H1 (cell line): ENCODE results near the gene TRIM62. TPM values are rescaled to one million over a fixed set of nuclear protein-coding genes. Genes with fewer than 3 reads are reported as not detected.
A peak's percentile ranks its signal among the peaks of the same experiment; 100 is the strongest.

Experiments used
- GTF2F1 ChIP-seq: IDR thresholded peaks from 2 replicates; pipeline ENCODE4 v1.6.1; 2012; ENCODE audit warnings: low read depth, low read length, improper control_type of control experiment, borderline replicate concordance
- HDAC6 ChIP-seq: IDR thresholded peaks from one replicate; pipeline ENCODE4 v1.7.1; 2012; ENCODE audit warnings: low read depth, mild to moderate bottlenecking, inconsistent platforms, low read length, moderate library complexity
- JUN ChIP-seq: IDR thresholded peaks from 2 replicates; pipeline ENCODE4 v1.6.1; 2011; ENCODE audit warnings: low read depth, mild to moderate bottlenecking, improper control_type of control experiment, low read length
- KDM5A ChIP-seq: fragments of 200-600 bp; IDR thresholded peaks from 2 replicates; pipeline ENCODE4 v1.7.1; 2012; ENCODE audit warnings: mild to moderate bottlenecking, low read length, inconsistent platforms, mixed read lengths
- RAD21 ChIP-seq, 2 experiments: IDR thresholded peaks in 1 of 2; conservative IDR thresholded peaks in 1 of 2; 2 replicates each; pipeline ENCODE4 v1.6.1; 2011; ENCODE audit warnings: low read depth in 2 of 2, low read length in 2 of 2, improper control_type of control experiment in 1 of 2, inconsistent platforms in 1 of 2, mild to moderate bottlenecking in 1 of 2, moderate library complexity in 1 of 2
- SIRT6 ChIP-seq: IDR thresholded peaks from one replicate; pipeline ENCODE4 v1.7.1; 2012; ENCODE audit warnings: low read length, inconsistent platforms
- TAF1 ChIP-seq: IDR thresholded peaks from 2 replicates; pipeline ENCODE4 v1.6.1; 2011; ENCODE audit warnings: mild to moderate bottlenecking, low read depth, low read length
- TBP ChIP-seq: IDR thresholded peaks from 2 replicates; pipeline ENCODE4 v1.6.1; 2011; ENCODE audit warnings: low read depth, low read length, improper control_type of control experiment
- YY1 ChIP-seq: IDR thresholded peaks from 2 replicates; pipeline ENCODE4 v1.6.1; 2011; ENCODE audit warnings: low read depth, mild to moderate bottlenecking, low read length
- polyA plus RNA-seq, 7 experiments: library from polyadenylated mRNA; depleted of rRNA in 3 of 7; stranded (reverse) in 5 of 7; unstranded in 2 of 7; fragments of >200 nt in 5 of 7; fragments of 200-250 nt in 2 of 7; gene quantifications; 1 replicate in 5 of 7; 2 replicates in 1 of 7; 4 replicates in 1 of 7; pipeline versions ENCODE4 v1.2.1 to v1.2.3, GENCODE V29; 2011 to 2013; ENCODE audit warnings: missing spikeins in 2 of 7, mixed read lengths in 2 of 7
- total RNA-seq: library from RNA; stranded (reverse); fragmentation: NEBNext Ultra II Directional; extraction: Animal tissue kit (Norgen Biotek cat#: 25700); gene quantifications from 2 replicates; pipeline ENCODE4 v1.2.1, GENCODE V29; 2021
- TF ChIP-seq, protein P1 (sequence below): fragments of 300-600 bp; sonication (generic); IDR thresholded peaks from 2 replicates; pipeline ENCODE4 v1.7.1; 2012; ENCODE audit warnings: low read length, moderate library complexity, mild to moderate bottlenecking, inconsistent platforms; ENCODE audit not compliant: insufficient replicate concordance

Gene TRIM62
- total and polyA plus RNA-seq, 2 of the 8 experiments (the other 6 are each of a cell fraction or from before 2014, with no cell fraction given), result 6.3 to 10.8 TPM

DNA sequence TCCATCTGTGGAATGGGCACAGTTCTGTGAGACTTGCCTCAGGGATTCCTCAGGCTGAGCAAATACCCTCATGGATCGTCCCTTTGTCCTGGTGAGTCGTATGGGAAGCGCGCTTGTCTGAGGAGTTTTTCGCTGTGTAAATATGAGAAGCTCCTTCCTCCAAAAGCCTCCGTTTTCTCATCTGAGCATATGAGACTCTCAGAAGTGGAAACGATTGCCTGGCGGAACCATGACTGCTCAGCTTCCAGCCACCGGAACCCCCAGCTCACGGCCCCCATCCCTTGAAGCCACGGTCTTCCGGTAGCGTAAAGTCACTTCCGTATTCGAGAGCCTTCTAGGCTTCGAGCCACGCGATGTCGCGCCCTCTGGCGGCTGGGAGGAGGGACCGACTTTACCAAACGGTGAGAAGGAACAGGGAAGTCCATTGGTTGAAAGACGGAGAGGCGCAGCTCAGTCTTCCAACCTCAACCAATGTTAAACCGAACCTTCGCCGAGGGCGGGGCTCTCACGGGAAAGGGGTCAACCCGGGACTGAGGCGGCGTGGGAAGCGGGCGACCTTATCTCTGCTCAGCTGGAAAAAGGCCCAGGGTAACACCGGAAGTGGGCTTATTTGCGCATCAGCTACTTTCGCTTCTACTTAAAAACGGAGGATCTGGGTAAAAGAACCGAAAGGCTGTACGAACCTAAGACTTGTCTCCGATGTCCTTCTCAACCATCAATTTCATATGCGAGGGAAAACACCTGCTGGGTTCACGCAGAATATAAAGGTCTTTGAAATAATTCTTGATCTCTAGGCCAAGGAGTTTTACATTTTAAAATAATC, 54.6 kb downstream of the TRIM62 start (continued):
- TF ChIP-seq, protein P1, sequence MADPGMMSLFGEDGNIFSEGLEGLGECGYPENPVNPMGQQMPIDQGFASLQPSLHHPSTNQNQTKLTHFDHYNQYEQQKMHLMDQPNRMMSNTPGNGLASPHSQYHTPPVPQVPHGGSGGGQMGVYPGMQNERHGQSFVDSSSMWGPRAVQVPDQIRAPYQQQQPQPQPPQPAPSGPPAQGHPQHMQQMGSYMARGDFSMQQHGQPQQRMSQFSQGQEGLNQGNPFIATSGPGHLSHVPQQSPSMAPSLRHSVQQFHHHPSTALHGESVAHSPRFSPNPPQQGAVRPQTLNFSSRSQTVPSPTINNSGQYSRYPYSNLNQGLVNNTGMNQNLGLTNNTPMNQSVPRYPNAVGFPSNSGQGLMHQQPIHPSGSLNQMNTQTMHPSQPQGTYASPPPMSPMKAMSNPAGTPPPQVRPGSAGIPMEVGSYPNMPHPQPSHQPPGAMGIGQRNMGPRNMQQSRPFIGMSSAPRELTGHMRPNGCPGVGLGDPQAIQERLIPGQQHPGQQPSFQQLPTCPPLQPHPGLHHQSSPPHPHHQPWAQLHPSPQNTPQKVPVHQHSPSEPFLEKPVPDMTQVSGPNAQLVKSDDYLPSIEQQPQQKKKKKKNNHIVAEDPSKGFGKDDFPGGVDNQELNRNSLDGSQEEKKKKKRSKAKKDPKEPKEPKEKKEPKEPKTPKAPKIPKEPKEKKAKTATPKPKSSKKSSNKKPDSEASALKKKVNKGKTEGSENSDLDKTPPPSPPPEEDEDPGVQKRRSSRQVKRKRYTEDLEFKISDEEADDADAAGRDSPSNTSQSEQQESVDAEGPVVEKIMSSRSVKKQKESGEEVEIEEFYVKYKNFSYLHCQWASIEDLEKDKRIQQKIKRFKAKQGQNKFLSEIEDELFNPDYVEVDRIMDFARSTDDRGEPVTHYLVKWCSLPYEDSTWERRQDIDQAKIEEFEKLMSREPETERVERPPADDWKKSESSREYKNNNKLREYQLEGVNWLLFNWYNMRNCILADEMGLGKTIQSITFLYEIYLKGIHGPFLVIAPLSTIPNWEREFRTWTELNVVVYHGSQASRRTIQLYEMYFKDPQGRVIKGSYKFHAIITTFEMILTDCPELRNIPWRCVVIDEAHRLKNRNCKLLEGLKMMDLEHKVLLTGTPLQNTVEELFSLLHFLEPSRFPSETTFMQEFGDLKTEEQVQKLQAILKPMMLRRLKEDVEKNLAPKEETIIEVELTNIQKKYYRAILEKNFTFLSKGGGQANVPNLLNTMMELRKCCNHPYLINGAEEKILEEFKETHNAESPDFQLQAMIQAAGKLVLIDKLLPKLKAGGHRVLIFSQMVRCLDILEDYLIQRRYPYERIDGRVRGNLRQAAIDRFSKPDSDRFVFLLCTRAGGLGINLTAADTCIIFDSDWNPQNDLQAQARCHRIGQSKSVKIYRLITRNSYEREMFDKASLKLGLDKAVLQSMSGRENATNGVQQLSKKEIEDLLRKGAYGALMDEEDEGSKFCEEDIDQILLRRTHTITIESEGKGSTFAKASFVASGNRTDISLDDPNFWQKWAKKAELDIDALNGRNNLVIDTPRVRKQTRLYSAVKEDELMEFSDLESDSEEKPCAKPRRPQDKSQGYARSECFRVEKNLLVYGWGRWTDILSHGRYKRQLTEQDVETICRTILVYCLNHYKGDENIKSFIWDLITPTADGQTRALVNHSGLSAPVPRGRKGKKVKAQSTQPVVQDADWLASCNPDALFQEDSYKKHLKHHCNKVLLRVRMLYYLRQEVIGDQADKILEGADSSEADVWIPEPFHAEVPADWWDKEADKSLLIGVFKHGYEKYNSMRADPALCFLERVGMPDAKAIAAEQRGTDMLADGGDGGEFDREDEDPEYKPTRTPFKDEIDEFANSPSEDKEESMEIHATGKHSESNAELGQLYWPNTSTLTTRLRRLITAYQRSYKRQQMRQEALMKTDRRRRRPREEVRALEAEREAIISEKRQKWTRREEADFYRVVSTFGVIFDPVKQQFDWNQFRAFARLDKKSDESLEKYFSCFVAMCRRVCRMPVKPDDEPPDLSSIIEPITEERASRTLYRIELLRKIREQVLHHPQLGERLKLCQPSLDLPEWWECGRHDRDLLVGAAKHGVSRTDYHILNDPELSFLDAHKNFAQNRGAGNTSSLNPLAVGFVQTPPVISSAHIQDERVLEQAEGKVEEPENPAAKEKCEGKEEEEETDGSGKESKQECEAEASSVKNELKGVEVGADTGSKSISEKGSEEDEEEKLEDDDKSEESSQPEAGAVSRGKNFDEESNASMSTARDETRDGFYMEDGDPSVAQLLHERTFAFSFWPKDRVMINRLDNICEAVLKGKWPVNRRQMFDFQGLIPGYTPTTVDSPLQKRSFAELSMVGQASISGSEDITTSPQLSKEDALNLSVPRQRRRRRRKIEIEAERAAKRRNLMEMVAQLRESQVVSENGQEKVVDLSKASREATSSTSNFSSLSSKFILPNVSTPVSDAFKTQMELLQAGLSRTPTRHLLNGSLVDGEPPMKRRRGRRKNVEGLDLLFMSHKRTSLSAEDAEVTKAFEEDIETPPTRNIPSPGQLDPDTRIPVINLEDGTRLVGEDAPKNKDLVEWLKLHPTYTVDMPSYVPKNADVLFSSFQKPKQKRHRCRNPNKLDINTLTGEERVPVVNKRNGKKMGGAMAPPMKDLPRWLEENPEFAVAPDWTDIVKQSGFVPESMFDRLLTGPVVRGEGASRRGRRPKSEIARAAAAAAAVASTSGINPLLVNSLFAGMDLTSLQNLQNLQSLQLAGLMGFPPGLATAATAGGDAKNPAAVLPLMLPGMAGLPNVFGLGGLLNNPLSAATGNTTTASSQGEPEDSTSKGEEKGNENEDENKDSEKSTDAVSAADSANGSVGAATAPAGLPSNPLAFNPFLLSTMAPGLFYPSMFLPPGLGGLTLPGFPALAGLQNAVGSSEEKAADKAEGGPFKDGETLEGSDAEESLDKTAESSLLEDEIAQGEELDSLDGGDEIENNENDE, result no peak
- TF ChIP-seq TAF1 (peak; percentile 89), GTF2F1 (no peak), KDM5A (peak; percentile 39; the same call in 1 of the 2 replicates), YY1 (peak; percentile 70; the same call in 1 of the 2 replicates), SIRT6 (no peak), RAD21 (IDR thresholded peaks at IDR 0.05 in 1 of 2, conservative IDR thresholded peaks at IDR 0.05 in 1 of 2; ENCODE audit: low read depth in 2 of 2, low read length in 2 of 2) (peak in 1 of 2 experiments; percentile 34; a peak in 3 of 4 replicates), JUN (no peak), HDAC6 (no peak), TBP (peak; percentile 86)
